ENCODE measurements around the gene HNRNPH1. TPM values are rescaled to one million over a fixed set of nuclear protein-coding genes. Genes with fewer than 3 reads are reported as not detected.
A peak's percentile ranks its signal among the peaks of the same experiment; 100 is the strongest.

HNRNPH1 gene
- 807 and 1,064 TPM in 2 replicates for total RNA-seq (2016; rRNA removed; fragmentation: Illumina TruSeq; extraction: Trizol)
- 62.0 and 74.9 TPM in 2 replicates for total RNA-seq (2016; cell fraction: cytosol; rRNA removed; fragmentation: Illumina TruSeq; extraction: Trizol; ENCODE audit: low read depth)
- 774 and 1,069 TPM in 2 replicates for total RNA-seq (2016; cell fraction: insoluble cytoplasmic fraction; rRNA removed; fragmentation: Illumina TruSeq; extraction: Trizol)
- total RNA-seq (2016; cell fraction: membrane; rRNA removed; fragmentation: Illumina TruSeq; extraction: Trizol) = 140 and 164 TPM in 2 replicates
- total RNA-seq (2016; cell fraction: nucleus; rRNA removed; fragmentation: Illumina TruSeq; extraction: Trizol) = 1,562 and 1,725 TPM in 2 replicates
- 329 and 382 TPM in 2 replicates for polyA plus RNA-seq (2011; rRNA removed)
- 90.5 and 96.7 TPM in 2 replicates for polyA plus RNA-seq (2011; cell fraction: cytosol; rRNA removed)
- polyA plus RNA-seq (2011; cell fraction: nucleus; rRNA removed) = 1,180 and 1,349 TPM in 2 replicates
- 483 and 590 TPM in 2 replicates for polyA plus RNA-seq (2012)
- 35.6 TPM in 2 replicates for polyA plus RNA-seq (2016; cell fraction: cytosol; fragmentation: Illumina TruSeq; extraction: Trizol; ENCODE audit: low read depth)
- 527 and 548 TPM in 2 replicates for polyA plus RNA-seq (2016; cell fraction: insoluble cytoplasmic fraction; fragmentation: Illumina TruSeq; extraction: Trizol; ENCODE audit: low read depth)
- 79.3 and 80.3 TPM in 2 replicates for polyA plus RNA-seq (2016; cell fraction: membrane; fragmentation: Illumina TruSeq; extraction: Trizol; ENCODE audit: low read depth)
- polyA plus RNA-seq (2016; cell fraction: nucleus; fragmentation: Illumina TruSeq; extraction: Trizol; ENCODE audit: insufficient read depth, low read depth) = 2,398 and 2,412 TPM in 2 replicates
- polyA minus RNA-seq (2011; rRNA and poly(A)+ RNA removed; ENCODE audit: low replicate concordance) = 416 and 431 TPM in 2 replicates
- polyA minus RNA-seq (2011; cell fraction: cytosol; rRNA and poly(A)+ RNA removed) = 259 and 342 TPM in 2 replicates
- polyA minus RNA-seq (2011; cell fraction: nucleus; rRNA and poly(A)+ RNA removed) = 3,243 and 3,756 TPM in 2 replicates
- Bru-seq, nascent RNA = percentile 100 among the genes with signal in this experiment
- percentile 100 among the genes with signal in this experiment for BruChase-seq, experiment 1, labeled RNA remaining after a 6-hour chase
- percentile 100 among the genes with signal in this experiment for BruChase-seq, experiment 2, labeled RNA remaining after a 2-hour chase
- long read RNA-seq, experiment 1, transcript HNRNPH1-203 (14 exons, 2,279 nt) = major isoform, 22 of 654 reads
- long read RNA-seq, experiment 1, transcript HNRNPH1-204 (14 exons, 2,248 nt) = minor isoform, 16 of 654 reads
- long read RNA-seq, experiment 1, partial matches to known transcripts = 19 of 654 reads
- long read RNA-seq, experiment 1, other reads (novel, unspliced or antisense) = 592 of 654 reads
- long read RNA-seq, experiment 2, transcript HNRNPH1-203 (14 exons, 2,279 nt) = major isoform, 15 of 144 reads
- long read RNA-seq, experiment 2, transcript HNRNPH1-204 (14 exons, 2,248 nt) = minor isoform, 8 of 144 reads
- long read RNA-seq, experiment 2, partial matches to known transcripts = 19 of 144 reads
- long read RNA-seq, experiment 2, other reads (novel, unspliced or antisense) = 94 of 144 reads

GRCh38 chr5:179623003-179623905 lies at the start of gene HNRNPH1:
TSS of gene HNRNPH1 (minus strand) at chr5:179623671. CDS start at chr5:179623133, 538 bp downstream.
- BruUV-seq (replicated peaks) = TSS peak; percentile 22
- Histone ChIP-seq H3K27me3 (ENCODE audit: control insufficient read depth in 1 of 2, insufficient read depth in 2 of 2, low read length in 2 of 2) (no peaks in the 10 kb centered on the region; a peak in 1 of 5 replicates), H3K4me1 (ENCODE audit: insufficient read depth, low read length) (peaks cover 51% of the 10 kb centered on the region), H3K9ac (ENCODE audit: insufficient read depth, low read depth, low read length) (peak within 1 kb of the TSS; percentile 98), H3K79me2 (ENCODE audit: insufficient read depth, low read length) (peaks cover 57% of the 10 kb centered on the region), H3K36me3 (replicated peaks in 1 of 2; ENCODE audit: control insufficient read depth in 1 of 2, insufficient read depth in 2 of 2, low read length in 2 of 2) (peaks cover 6 to 29% of the 10 kb centered on the region in 2 experiments), H3K27ac (ENCODE audit: extremely low read length, insufficient read depth, low read length) (peak within 1 kb of the TSS; percentile 97), H3K9me3 (ENCODE audit: low read length) (no peaks in the 10 kb centered on the region), H3K4me2 (ENCODE audit: low read depth, low read length) (peak within 1 kb of the TSS; percentile 99), H4K20me1 (ENCODE audit: insufficient read depth, low read length) (peaks cover 49% of the 10 kb centered on the region), H2AFZ (ENCODE audit: low read length) (no peak within 1 kb of the TSS), H3K4me3 (replicated peaks in 1 of 3; ENCODE audit: insufficient read depth in 1 of 3, low read depth in 2 of 3, low read length in 3 of 3) (peak within 1 kb of the TSS; percentile 96 to 99 (median 97))
- WGBS (ENCODE audit: low lambda C conversion rate) = 0% methylated on average over 14 of the region's 92 CpGs
- intact Hi-C loops (cut with micrococcal nuclease; ENCODE audit: unreplicated experiment) = loop anchor here (5.0 kb wide), 1 partner anchor 74 kb away; the partner anchor contains the start of gene CANX
- POLR2A ChIA-PET = interaction anchor here (0.6 to 3.7 kb wide), 43 partner anchors 9 to 1621 kb away, joined by 3 to 102 read pairs (median 6); partner anchors contain the start of genes CANX, CBY3, MAML1 and RACK1
- DNase-seq (ENCODE audit: low spot score) (peak; percentile 97), FAIRE-seq (peak; percentile 84), ATAC-seq (peak; percentile 62)
- in situ Hi-C loops (cut with HindIII; ENCODE audit: extremely low pct_ligation_motif_present, low pct_unique_long_range_greater_than_20kb) = no loop called here
- CTCF ChIA-PET (ENCODE audit: low intra/inter-chr PET ratio, low total read pairs) = no interaction called here
- TF ChIP-seq ZNF317 (CRISPR knock-in tag; IDR thresholded peaks at IDR 0.05) = peak; percentile 77
- TF ChIP-seq JUN (CRISPR knock-in tag; IDR thresholded peaks at IDR 0.05) = 0 out of 2 replicates have a peak, but pooled peaks have one; percentile 67
- 0 out of 2 replicates have a peak, but pooled peaks have one; percentile 63 for TF ChIP-seq ZNF446 (CRISPR knock-in tag; IDR thresholded peaks at IDR 0.05)
- TF ChIP-seq ZBTB7A (CRISPR knock-in tag; IDR thresholded peaks at IDR 0.05) = 0 out of 2 replicates have a peak, but pooled peaks have one; percentile 30
- TF ChIP-seq HNF1A (IDR thresholded peaks at IDR 0.05; ENCODE audit: low read depth) = no peak
- 0 out of 2 replicates have a peak, but pooled peaks have one; percentile 12 for TF ChIP-seq HNF1A (CRISPR knock-in tag; IDR thresholded peaks at IDR 0.05; ENCODE audit: borderline replicate concordance)
- 0 out of 2 replicates have a peak, but pooled peaks have one; percentile 38 for TF ChIP-seq ZBTB20 (CRISPR knock-in tag; IDR thresholded peaks at IDR 0.05; ENCODE audit: borderline replicate concordance, low read depth)
- TF ChIP-seq ZNF276 (CRISPR knock-in tag; IDR thresholded peaks at IDR 0.05; ENCODE audit: low read depth) = no peak; the same call in 1 of the 2 replicates
- no peak for TF ChIP-seq SUZ12 (IDR thresholded peaks at IDR 0.05; ENCODE audit: low read depth, low read length)

Data from HepG2 (cell line).